ENCODE measurements around the gene IL4R. TPM values are rescaled to one million over a fixed set of nuclear protein-coding genes. Genes with fewer than 3 reads are reported as not detected.

IL4R gene
- total RNA-seq, 2 donors from 2014 or later, result 313 to 348 TPM

- DNase-seq (no peak), ATAC-seq (replicated peaks in 1 of 2) (no peak)
- peak overlapping the region; percentile 46 for H3K27ac Mint-ChIP-seq
- peaks cover 31 to 69% of the 10 kb centered on the region in 2 donors for H3K36me3 Mint-ChIP-seq (ENCODE audit: insufficient read depth in 2 of 2)
- no peaks in the 10 kb centered on the region for H3K27me3 Mint-ChIP-seq (ENCODE audit: low read depth)
- H3K9me3 Mint-ChIP-seq, result no peaks in the 10 kb centered on the region
- no peak overlapping the region for H3K4me3 Mint-ChIP-seq
- H3K4me1 Mint-ChIP-seq (ENCODE audit: low read depth), result peaks cover 15% of the 10 kb centered on the region
Measured at GRCh38 chr16:27346819-27347218, 33.0 kb downstream of the IL4R start.

- DNase-seq, result no peak
- Mint-ChIP-seq H3K9me3 (no peaks in the 10 kb centered on the region), H3K4me1 (ENCODE audit: low read depth) (peaks cover 15% of the 10 kb centered on the region), H3K27me3 (ENCODE audit: low read depth) (no peaks in the 10 kb centered on the region), H3K27ac (peak overlapping the region; percentile 83), H3K4me3 (no peak overlapping the region), H3K36me3 (ENCODE audit: insufficient read depth in 2 of 2) (peaks cover 24 to 68% of the 10 kb centered on the region in 2 donors)
- no peak for ATAC-seq (replicated peaks in 1 of 2)
Measured at GRCh38 chr16:27347930-27348685, 34.3 kb downstream of the IL4R start.

GRCh38 chr16:27349276-27349675 lies 35.5 kb downstream of the IL4R start:
- Mint-ChIP-seq H3K27ac (peak overlapping the region; percentile 20), H3K27me3 (ENCODE audit: low read depth) (no peaks in the 10 kb centered on the region), H3K36me3 (ENCODE audit: insufficient read depth in 2 of 2) (peaks cover 29 to 70% of the 10 kb centered on the region in 2 donors), H3K4me1 (ENCODE audit: low read depth) (peaks cover 18% of the 10 kb centered on the region), H3K9me3 (no peaks in the 10 kb centered on the region), H3K4me3 (no peak overlapping the region)
- ATAC-seq (replicated peaks in 1 of 2) (no peak), DNase-seq (no peak)

- Mint-ChIP-seq H3K27me3 (ENCODE audit: low read depth) (no peaks in the 10 kb centered on the region), H3K4me3 (no peak overlapping the region), H3K4me1 (ENCODE audit: low read depth) (peaks cover 24% of the 10 kb centered on the region), H3K36me3 (ENCODE audit: insufficient read depth in 2 of 2) (peaks cover 34 to 71% of the 10 kb centered on the region in 2 donors), H3K27ac (peak overlapping the region; percentile 59), H3K9me3 (no peaks in the 10 kb centered on the region)
- DNase-seq, result no peak
- no peak for ATAC-seq (replicated peaks in 1 of 2)
Measured at GRCh38 chr16:27350006-27350405, 36.2 kb downstream of the IL4R start.

- H3K27ac Mint-ChIP-seq, result peak overlapping the region; percentile 75
- no peaks in the 10 kb centered on the region for H3K27me3 Mint-ChIP-seq (ENCODE audit: low read depth)
- no peaks in the 10 kb centered on the region for H3K9me3 Mint-ChIP-seq
- peaks cover 27% of the 10 kb centered on the region for H3K4me1 Mint-ChIP-seq (ENCODE audit: low read depth)
- H3K36me3 Mint-ChIP-seq (ENCODE audit: insufficient read depth in 2 of 2), result peaks cover 39 to 74% of the 10 kb centered on the region in 2 donors
- no peak overlapping the region for H3K4me3 Mint-ChIP-seq
- no peak for DNase-seq
- no peak for ATAC-seq (replicated peaks in 1 of 2)
Measured at GRCh38 chr16:27351989-27352388, 38.2 kb downstream of the IL4R start.

GRCh38 chr16:27353853-27354252 lies 40.1 kb downstream of the IL4R start:
- no peak for ATAC-seq (replicated peaks in 1 of 2)
- peak overlapping the region; percentile 55 for H3K27ac Mint-ChIP-seq
- DNase-seq, result no peak
- H3K27me3 Mint-ChIP-seq (ENCODE audit: low read depth), result no peaks in the 10 kb centered on the region
- H3K4me3 Mint-ChIP-seq, result no peak overlapping the region
- H3K9me3 Mint-ChIP-seq, result peaks cover 0 to under 1% of the 10 kb centered on the region in 2 donors
- peaks cover 40 to 74% of the 10 kb centered on the region in 2 donors for H3K36me3 Mint-ChIP-seq (ENCODE audit: insufficient read depth in 2 of 2)
- H3K4me1 Mint-ChIP-seq (ENCODE audit: low read depth), result peaks cover 30% of the 10 kb centered on the region

- H3K9me3 Mint-ChIP-seq, result peaks cover 0 to 1% of the 10 kb centered on the region in 2 donors
- peaks cover 37 to 69% of the 10 kb centered on the region in 2 donors for H3K36me3 Mint-ChIP-seq (ENCODE audit: insufficient read depth in 2 of 2)
- peak; percentile 41 to 62 for ATAC-seq (replicated peaks in 1 of 2)
- no peak overlapping the region for H3K27ac Mint-ChIP-seq
- no peak overlapping the region for H3K4me3 Mint-ChIP-seq
- peaks cover 24% of the 10 kb centered on the region for H3K4me1 Mint-ChIP-seq (ENCODE audit: low read depth)
- peak; percentile 40 to 54 for DNase-seq
- no peaks in the 10 kb centered on the region for H3K27me3 Mint-ChIP-seq (ENCODE audit: low read depth)
Measured at GRCh38 chr16:27355610-27356009, 41.8 kb downstream of the IL4R start.

- Mint-ChIP-seq H3K36me3 (ENCODE audit: insufficient read depth in 2 of 2) (peaks cover 37 to 68% of the 10 kb centered on the region in 2 donors), H3K4me1 (ENCODE audit: low read depth) (peaks cover 31% of the 10 kb centered on the region), H3K27me3 (ENCODE audit: low read depth) (no peaks in the 10 kb centered on the region), H3K9me3 (peaks cover 0 to 1% of the 10 kb centered on the region in 2 donors), H3K27ac (no peak overlapping the region), H3K4me3 (no peak overlapping the region)
- DNase-seq, result no peak
- ATAC-seq (replicated peaks in 1 of 2), result no peak
Measured at GRCh38 chr16:27356794-27357193, 43.0 kb downstream of the IL4R start.

- H3K27me3 Mint-ChIP-seq (ENCODE audit: low read depth), result no peaks in the 10 kb centered on the region
- ATAC-seq (replicated peaks in 1 of 2), result no peak
- H3K4me1 Mint-ChIP-seq (ENCODE audit: low read depth), result peaks cover 50% of the 10 kb centered on the region
- H3K27ac Mint-ChIP-seq, result peak overlapping the region; percentile 72
- peaks cover 33 to 67% of the 10 kb centered on the region in 2 donors for H3K36me3 Mint-ChIP-seq (ENCODE audit: insufficient read depth in 2 of 2)
- no peak for DNase-seq
- no peak overlapping the region for H3K4me3 Mint-ChIP-seq
- H3K9me3 Mint-ChIP-seq, result peaks cover 0 to 1% of the 10 kb centered on the region in 2 donors
Measured at GRCh38 chr16:27359051-27359450, 45.3 kb downstream of the IL4R start.

GRCh38 chr16:27359615-27360014 lies 45.8 kb downstream of the IL4R start:
- DNase-seq, result no peak
- ATAC-seq (replicated peaks in 1 of 2), result no peak
- no peaks in the 10 kb centered on the region for H3K27me3 Mint-ChIP-seq (ENCODE audit: low read depth)
- no peak overlapping the region for H3K4me3 Mint-ChIP-seq
- H3K9me3 Mint-ChIP-seq, result peaks cover 0 to 1% of the 10 kb centered on the region in 2 donors
- H3K36me3 Mint-ChIP-seq (ENCODE audit: insufficient read depth in 2 of 2), result peaks cover 29 to 63% of the 10 kb centered on the region in 2 donors
- H3K4me1 Mint-ChIP-seq (ENCODE audit: low read depth), result peaks cover 51% of the 10 kb centered on the region
- no peak overlapping the region for H3K27ac Mint-ChIP-seq

- H3K27me3 Mint-ChIP-seq (ENCODE audit: low read depth), result no peaks in the 10 kb centered on the region
- H3K36me3 Mint-ChIP-seq (ENCODE audit: insufficient read depth in 2 of 2), result peaks cover 23 to 55% of the 10 kb centered on the region in 2 donors
- no peak overlapping the region for H3K4me3 Mint-ChIP-seq
- H3K4me1 Mint-ChIP-seq (ENCODE audit: low read depth), result peaks cover 64% of the 10 kb centered on the region
- DNase-seq (no peak), ATAC-seq (replicated peaks in 1 of 2) (no peak)
- H3K27ac Mint-ChIP-seq, result peak overlapping the region; percentile 42
- H3K9me3 Mint-ChIP-seq, result peaks cover 0 to 1% of the 10 kb centered on the region in 2 donors
Measured at GRCh38 chr16:27361987-27362386, 48.2 kb downstream of the IL4R start.

GRCh38 chr16:27362570-27363245 lies 48.9 kb downstream of the IL4R start:
- ATAC-seq (replicated peaks in 1 of 2) (no peak), DNase-seq (no peak)
- Mint-ChIP-seq H3K4me3 (no peak overlapping the region), H3K27me3 (ENCODE audit: low read depth) (no peaks in the 10 kb centered on the region), H3K4me1 (ENCODE audit: low read depth) (peaks cover 67% of the 10 kb centered on the region), H3K36me3 (ENCODE audit: insufficient read depth in 2 of 2) (peaks cover 20 to 50% of the 10 kb centered on the region in 2 donors), H3K27ac (peak overlapping the region; percentile 42), H3K9me3 (peaks cover 0 to 1% of the 10 kb centered on the region in 2 donors)

GRCh38 chr16:27363246-27363632 lies 49.5 kb downstream of the IL4R start:
- Mint-ChIP-seq H3K27me3 (ENCODE audit: low read depth) (no peaks in the 10 kb centered on the region), H3K27ac (peak overlapping the region; percentile 20), H3K36me3 (ENCODE audit: insufficient read depth in 2 of 2) (peaks cover 18 to 44% of the 10 kb centered on the region in 2 donors), H3K9me3 (peaks cover 0 to 1% of the 10 kb centered on the region in 2 donors), H3K4me3 (no peak overlapping the region), H3K4me1 (ENCODE audit: low read depth) (peaks cover 67% of the 10 kb centered on the region)
- ATAC-seq (replicated peaks in 1 of 2) (no peak), DNase-seq (no peak)
